HEK293T (cell line): ENCODE results near the gene PDE3B.

Source experiments
- CTCF ChIA-PET: fragments of 350-600 bp; formaldehyde crosslinking; extraction: SDS; loops from one replicate; lab custom pipeline; 2021; ENCODE audit warnings: antibody characterized with exemption, inconsistent platforms; lab: Yijun Ruan, JAX
- POLR2A ChIA-PET: fragments of 350-600 bp; formaldehyde crosslinking; extraction: SDS; loops from one replicate; lab custom pipeline; 2020; ENCODE audit warnings: antibody characterized with exemption, inconsistent platforms; lab: Yijun Ruan, JAX
- DNase-seq: peaks from one replicate; pipeline ENCODE4 v3.0.0; 2012; ENCODE audit warnings: mixed read lengths; ENCODE audit errors: extremely low spot score
- ARNT ChIP-seq: fragments of 450-650 bp; IDR thresholded peaks from 2 replicates; pipeline ENCODE4 v1.6.1; 2017; ENCODE audit warnings: mild to moderate bottlenecking
- BHLHE40 ChIP-seq: fragments of 450-650 bp; IDR thresholded peaks from 2 replicates; pipeline ENCODE4 v1.6.1; 2016; ENCODE audit warnings: mild to moderate bottlenecking, moderate library complexity, borderline replicate concordance
- CTBP1 ChIP-seq: fragments of 450-650 bp; IDR thresholded peaks from 2 replicates; pipeline ENCODE4 v1.6.1; 2016; ENCODE audit warnings: borderline replicate concordance
- ELF4 ChIP-seq: fragments of 450-650 bp; IDR thresholded peaks from 2 replicates; pipeline ENCODE4 v1.6.1; 2017; ENCODE audit warnings: antibody characterized with exemption
- FOXA1 ChIP-seq: fragments of 450-650 bp; IDR thresholded peaks from 2 replicates; pipeline ENCODE4 v1.6.1; 2016; ENCODE audit warnings: mild to moderate bottlenecking
- FOXK2 ChIP-seq: fragments of 450-650 bp; IDR thresholded peaks from 2 replicates; pipeline ENCODE4 v1.6.1; 2016; ENCODE audit warnings: mild to moderate bottlenecking
- FOXM1 ChIP-seq: fragments of 450-650 bp; IDR thresholded peaks from 2 replicates; pipeline ENCODE4 v1.6.1; 2017; ENCODE audit warnings: mild to moderate bottlenecking, borderline replicate concordance
- HDGF ChIP-seq: fragments of 450-650 bp; IDR thresholded peaks from 2 replicates; pipeline ENCODE4 v1.6.1; 2017; ENCODE audit warnings: antibody characterized with exemption, borderline replicate concordance
- L3MBTL2 ChIP-seq: fragments of 450-650 bp; conservative IDR thresholded peaks from 2 replicates; pipeline ENCODE4 v1.6.1; 2016; ENCODE audit warnings: mild to moderate bottlenecking
- LEF1 ChIP-seq: fragments of 450-650 bp; IDR thresholded peaks from 2 replicates; pipeline ENCODE4 v1.6.1; 2017; ENCODE audit warnings: mild to moderate bottlenecking, borderline replicate concordance
- NFRKB ChIP-seq: fragments of 450-650 bp; IDR thresholded peaks from 2 replicates; pipeline ENCODE4 v1.6.1; 2016; ENCODE audit warnings: mild to moderate bottlenecking, moderate library complexity
- SP1 ChIP-seq: fragments of 450-650 bp; IDR thresholded peaks from 2 replicates; pipeline ENCODE4 v1.6.1; 2017
- SUZ12 ChIP-seq: fragments of 450-650 bp; IDR thresholded peaks from 2 replicates; pipeline ENCODE4 v1.6.1; 2016; ENCODE audit warnings: mild to moderate bottlenecking
- TARDBP ChIP-seq: fragments of 450-650 bp; IDR thresholded peaks from 2 replicates; pipeline ENCODE4 v1.6.1; 2016
- ZNF384 ChIP-seq: fragments of 450-650 bp; IDR thresholded peaks from 2 replicates; pipeline ENCODE4 v1.6.1; 2016
- TF ChIP-seq, protein P1 (sequence below): fragments of 450-650 bp; IDR thresholded peaks from 2 replicates; pipeline ENCODE4 v1.6.1; 2016

The PDE3B gene

DNA sequence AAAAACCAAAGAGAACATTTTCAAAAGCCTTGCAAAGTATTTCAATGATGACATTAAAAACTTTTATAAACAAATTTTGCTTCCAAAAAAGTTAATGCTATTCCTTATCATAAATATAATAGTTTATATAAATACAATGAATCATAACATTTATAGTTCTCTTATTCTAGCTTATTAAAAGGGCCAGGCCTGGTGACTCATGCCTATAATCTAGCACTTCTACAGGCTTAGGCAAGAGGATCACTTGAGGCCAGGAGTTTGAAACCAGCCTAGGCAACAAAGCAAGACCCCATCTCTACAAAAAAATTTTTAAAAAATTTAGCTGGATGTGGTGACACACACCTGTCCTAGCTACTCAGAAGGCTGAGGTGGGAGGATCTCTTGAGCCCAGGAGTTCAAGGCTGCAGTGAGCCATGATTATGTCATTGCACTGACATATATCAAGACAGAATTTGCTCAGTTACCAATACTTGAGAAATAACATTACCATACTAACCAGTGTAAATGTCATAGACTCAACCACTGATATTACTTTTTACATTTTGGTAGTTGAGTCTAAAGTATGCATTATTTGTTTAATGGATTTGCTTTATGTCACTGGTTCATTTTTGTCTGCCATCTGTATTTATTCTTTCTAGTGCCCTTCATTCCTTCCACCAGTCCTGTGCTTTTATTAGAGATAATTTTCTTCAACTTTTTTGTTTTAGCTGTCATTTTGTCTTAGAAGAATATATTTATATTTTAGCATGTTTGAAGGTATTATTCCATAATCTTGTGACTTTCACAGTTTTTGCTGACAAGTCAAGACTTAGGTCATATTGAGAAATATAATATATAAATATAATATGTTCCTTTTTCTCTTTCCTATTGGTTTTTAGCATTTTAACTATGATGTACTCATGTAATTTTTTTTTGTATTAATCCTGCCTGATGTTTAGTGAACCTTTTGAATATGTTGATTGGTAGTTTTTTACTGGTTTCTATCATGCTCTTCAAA is 192.2 kb downstream of the PDE3B start:
- ChIA-PET POLR2A (no interaction called here), CTCF (no interaction called here)
- TF ChIP-seq BHLHE40: no peak
- no peak for TF ChIP-seq ZNF384
- no peak for TF ChIP-seq HDGF
- no peak for TF ChIP-seq LEF1
- TF ChIP-seq, protein P1, sequence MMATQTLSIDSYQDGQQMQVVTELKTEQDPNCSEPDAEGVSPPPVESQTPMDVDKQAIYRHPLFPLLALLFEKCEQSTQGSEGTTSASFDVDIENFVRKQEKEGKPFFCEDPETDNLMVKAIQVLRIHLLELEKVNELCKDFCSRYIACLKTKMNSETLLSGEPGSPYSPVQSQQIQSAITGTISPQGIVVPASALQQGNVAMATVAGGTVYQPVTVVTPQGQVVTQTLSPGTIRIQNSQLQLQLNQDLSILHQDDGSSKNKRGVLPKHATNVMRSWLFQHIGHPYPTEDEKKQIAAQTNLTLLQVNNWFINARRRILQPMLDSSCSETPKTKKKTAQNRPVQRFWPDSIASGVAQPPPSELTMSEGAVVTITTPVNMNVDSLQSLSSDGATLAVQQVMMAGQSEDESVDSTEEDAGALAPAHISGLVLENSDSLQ: no peak
- TF ChIP-seq CTBP1: no peak
- TF ChIP-seq FOXA1: no peak
- no peak for TF ChIP-seq TARDBP
- TF ChIP-seq FOXK2: no peak
- TF ChIP-seq NFRKB: no peak
- TF ChIP-seq SP1: no peak
- TF ChIP-seq ELF4: no peak
- no peak for TF ChIP-seq L3MBTL2
- TF ChIP-seq ARNT: no peak
- no peak for TF ChIP-seq SUZ12
- TF ChIP-seq FOXM1: no peak
- DNase-seq: no peak

DNA sequence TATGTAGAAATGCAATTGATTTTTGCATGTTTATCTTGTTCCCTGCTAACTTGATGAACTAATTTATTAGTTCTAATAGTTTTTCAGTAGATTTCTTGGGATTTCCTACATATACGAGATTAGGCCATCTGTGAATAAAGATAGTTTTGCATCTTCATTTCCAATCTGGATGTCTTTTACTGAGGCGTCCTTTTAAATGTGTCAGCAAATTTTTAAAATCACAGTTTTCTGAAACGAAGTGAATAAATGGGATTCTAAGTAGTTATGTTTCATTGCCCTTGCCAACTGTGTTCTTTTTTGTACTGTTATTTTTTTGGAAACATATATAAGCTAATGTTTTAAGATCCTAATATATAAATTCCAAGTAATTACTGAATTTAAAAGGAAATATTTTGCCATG is 198.4 kb downstream of the PDE3B start:
- TF ChIP-seq ARNT (no peak), FOXK2 (no peak), ELF4 (no peak), FOXM1 (no peak), ZNF384 (no peak), SUZ12 (no peak), SP1 (no peak), HDGF (no peak), LEF1 (no peak), CTBP1 (no peak), TARDBP (no peak), BHLHE40 (no peak), NFRKB (no peak)
- TF ChIP-seq, protein P1: no peak
- POLR2A ChIA-PET: no interaction called here
- DNase-seq: no peak
- CTCF ChIA-PET: interaction anchor here (0.6 kb wide), 1 partner anchor 444 kb away, joined by 4 read pairs; no protein-coding TSS in a partner anchor

DNA sequence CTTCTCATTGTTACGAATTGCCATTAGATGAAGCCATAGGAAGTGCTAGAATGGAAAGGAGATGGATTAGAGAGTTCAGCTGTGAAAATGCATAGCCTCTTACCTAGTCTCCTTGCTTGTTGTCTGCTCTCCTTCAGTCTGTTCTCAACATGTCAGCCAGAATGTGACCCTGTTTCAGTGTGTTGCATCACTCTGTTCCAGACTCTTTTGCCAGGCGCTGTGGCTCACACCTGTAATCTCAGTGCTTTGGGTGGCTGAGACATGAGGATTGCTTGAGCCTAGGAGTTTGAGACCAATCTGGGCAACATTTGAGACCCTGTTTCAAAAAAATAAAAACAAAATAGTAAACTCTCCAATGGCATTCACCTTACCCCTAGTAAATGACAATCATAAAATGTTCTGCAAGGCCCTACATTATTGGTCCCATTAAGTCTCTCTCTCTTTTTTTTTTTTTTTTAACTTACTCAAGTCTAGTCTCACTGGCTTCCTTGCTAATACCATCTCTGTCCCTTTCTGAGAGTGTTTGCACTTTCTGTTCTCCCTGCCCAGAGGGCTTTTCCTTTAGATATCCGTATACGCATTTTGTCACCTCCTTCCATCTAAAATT is 209.1 kb downstream of the PDE3B start:
- no peak for DNase-seq
- ChIA-PET POLR2A (no interaction called here), CTCF (no interaction called here)
- TF ChIP-seq ELF4: no peak
- no peak for TF ChIP-seq FOXM1
- TF ChIP-seq SP1: no peak
- no peak for TF ChIP-seq LEF1
- TF ChIP-seq, protein P1: no peak
- no peak for TF ChIP-seq NFRKB
- no peak for TF ChIP-seq L3MBTL2
- TF ChIP-seq BHLHE40: no peak
- TF ChIP-seq TARDBP: no peak
- no peak for TF ChIP-seq CTBP1
- no peak for TF ChIP-seq ARNT
- no peak for TF ChIP-seq SUZ12
- TF ChIP-seq FOXK2: no peak
- TF ChIP-seq ZNF384: no peak
- no peak for TF ChIP-seq FOXA1
- TF ChIP-seq HDGF: no peak

DNA sequence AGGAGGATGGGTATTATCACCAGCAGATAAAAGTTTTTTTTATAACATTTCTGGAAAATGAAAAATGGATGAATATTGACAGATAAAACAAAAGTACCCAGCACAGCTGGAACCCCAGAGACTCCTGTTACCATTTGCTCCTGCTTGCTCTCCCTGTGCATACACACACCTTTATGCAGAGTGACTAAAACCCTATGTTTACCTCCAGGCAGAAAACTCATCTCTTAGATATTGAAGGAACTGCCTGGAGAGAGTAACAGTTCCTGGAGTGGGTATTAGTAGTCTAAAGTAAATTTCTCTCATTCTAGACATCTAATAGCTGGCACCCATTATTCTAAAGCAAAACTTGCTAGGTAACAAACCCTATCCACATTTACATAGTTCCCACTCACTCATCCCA is 210.5 kb downstream of the PDE3B start:
- CTCF ChIA-PET: no interaction called here
- no peak for DNase-seq
- TF ChIP-seq SUZ12 (no peak), ELF4 (no peak), FOXA1 (no peak), L3MBTL2 (no peak), FOXK2 (no peak), BHLHE40 (no peak), ARNT (no peak), SP1 (no peak), NFRKB (no peak), FOXM1 (no peak), ZNF384 (no peak), TARDBP (no peak), CTBP1 (no peak), LEF1 (no peak), HDGF (no peak)
- TF ChIP-seq, protein P1: no peak
- POLR2A ChIA-PET: interaction anchor here (1.1 kb wide), 1 partner anchor 38 kb away, joined by 3 read pairs; the partner anchor contains the start of gene CYP2R1

DNA sequence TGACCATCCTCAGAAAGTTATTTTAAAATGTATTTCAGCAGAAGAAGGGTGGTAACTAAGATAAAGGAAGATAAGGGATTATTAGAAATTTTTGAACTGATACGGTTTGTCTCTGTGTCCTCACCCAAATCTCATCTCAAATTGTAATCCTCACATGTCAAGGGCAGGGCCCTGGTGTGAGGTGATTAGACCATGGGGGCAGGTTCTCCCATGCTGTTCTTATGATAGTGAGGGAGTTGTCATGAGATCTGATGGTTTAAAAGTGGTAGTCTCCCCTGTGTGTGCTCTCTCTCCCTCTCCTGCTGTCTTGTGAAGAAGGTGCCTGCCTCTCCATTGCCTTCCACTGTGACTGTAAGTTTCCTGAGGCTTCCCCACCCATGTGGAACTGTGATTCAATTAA is 212.3 kb downstream of the PDE3B start:
- no peak for TF ChIP-seq SP1
- CTCF ChIA-PET: interaction anchor here (0.7 kb wide), 2 partner anchors 25 to 346 kb away, joined by 3 read pairs; no protein-coding TSS in a partner anchor
- no peak for DNase-seq
- POLR2A ChIA-PET: no interaction called here
